ENCODE measurements around the gene ZNF302. TPM values are rescaled to one million over a fixed set of nuclear protein-coding genes. Genes with fewer than 3 reads are reported as not detected.

The ZNF302 gene
- polyA plus RNA-seq, 1 of the 3 experiments (the other 2 are of a cell fraction): 14.3 TPM

GRCh38 chr19:34655651-34656050 lies 21.8 kb upstream of the ZNF302 start:
- ChIA-PET CTCF (interaction anchor here (1.3 to 2.3 kb wide), 2 partner anchors 16 kb away, joined by 8 to 10 read pairs; no protein-coding TSS in a partner anchor), POLR2A (no interaction called here)

More at GRCh38 chr19:34655651-34656050, 21.8 kb upstream of the ZNF302 start:
- H3F3A ChIP-seq (replicated peaks; ENCODE audit: insufficient read depth): no peaks in the 10 kb centered on the region
- no peaks in the 10 kb centered on the region for H3K36me3 ChIP-seq (replicated peaks in 1 of 2; ENCODE audit: control insufficient read depth in 1 of 2, insufficient read depth in 2 of 2, low read length in 1 of 2)
- H3K9me3 ChIP-seq: peaks cover 9% of the 10 kb centered on the region
- H3K9me2 ChIP-seq: no peaks in the 10 kb centered on the region
- no peak overlapping the region for H3K4me2 ChIP-seq
- H3K9ac ChIP-seq: no peak overlapping the region
- TF ChIP-seq TAF1 (IDR thresholded peaks at IDR 0.05; ENCODE audit: borderline replicate concordance, low read depth, low read length): no peak
- TF ChIP-seq FOSL2 (IDR thresholded peaks at IDR 0.05; ENCODE audit: borderline replicate concordance, low read depth): no peak
- no peak for TF ChIP-seq IRF3 (IDR thresholded peaks at IDR 0.05; ENCODE audit: low read depth, low read length)
- no peak for TF ChIP-seq CHD2 (IDR thresholded peaks at IDR 0.05; ENCODE audit: low read length, partially characterized antibody)
- TF ChIP-seq GABPA (IDR thresholded peaks at IDR 0.05; ENCODE audit: low read depth): no peak
- TF ChIP-seq NFIC (IDR thresholded peaks at IDR 0.05; ENCODE audit: borderline replicate concordance): no peak
- no peak for TF ChIP-seq SMC3 (IDR thresholded peaks at IDR 0.05; ENCODE audit: low read depth, low read length)
- TF ChIP-seq ZBTB33 (IDR thresholded peaks at IDR 0.05; ENCODE audit: borderline replicate concordance, low read depth): no peak
- no peak for TF ChIP-seq EZH2phosphoT487 (IDR thresholded peaks at IDR 0.05; ENCODE audit: borderline replicate concordance, low read depth)
- TF ChIP-seq POLR2AphosphoS5 (IDR thresholded peaks at IDR 0.05; ENCODE audit: low read depth, low read length): no peak
- no peak for TF ChIP-seq USF2 (IDR thresholded peaks at IDR 0.05; ENCODE audit: borderline replicate concordance, low read depth, low read length)
- TF ChIP-seq EP300 (IDR thresholded peaks at IDR 0.05; ENCODE audit: borderline replicate concordance in 1 of 2, low read depth in 1 of 2, low read length in 1 of 2): no peak
- TF ChIP-seq REST (IDR thresholded peaks at IDR 0.05; ENCODE audit: low read depth, low read length): no peak
- no peak for TF ChIP-seq SIN3A (IDR thresholded peaks at IDR 0.05; ENCODE audit: borderline replicate concordance, low read depth, low read length)
- TF ChIP-seq JUND (IDR thresholded peaks at IDR 0.05): no peak
- TF ChIP-seq MEF2A (IDR thresholded peaks at IDR 0.05; ENCODE audit: borderline replicate concordance, low read depth): no peak
- TF ChIP-seq RCOR1 (IDR thresholded peaks at IDR 0.05; ENCODE audit: low read length): no peak
- TF ChIP-seq MXI1 (IDR thresholded peaks at IDR 0.05; ENCODE audit: low read depth, low read length): no peak
- H4K20me1 ChIP-seq (ENCODE audit: insufficient read depth): no peaks in the 10 kb centered on the region
- no peak for DNase-seq
- H3K4me1 ChIP-seq (ENCODE audit: control insufficient read depth in 1 of 2, insufficient read depth in 2 of 2, low read depth in 1 of 2, low read length in 1 of 2): no peaks in the 10 kb centered on the region
- WGBS (ENCODE audit: low lambda C conversion rate): 4% methylated on average over 2 of the region's 2 CpGs
- H2AFZ ChIP-seq (ENCODE audit: low read depth): no peak overlapping the region
- no peak overlapping the region for H3K4me3 ChIP-seq (ENCODE audit: low read depth in 2 of 2, low read length in 1 of 2)
- no peaks in the 10 kb centered on the region for H3K27me3 ChIP-seq (ENCODE audit: insufficient read depth)
- no peak overlapping the region for H3K27ac ChIP-seq (ENCODE audit: low read depth in 2 of 2, low read length in 1 of 2)
- H3K79me2 ChIP-seq (ENCODE audit: insufficient read depth): no peaks in the 10 kb centered on the region
